Hepatocyte (in vitro differentiated cells): ENCODE measurements around the gene HOXD13.

Source experiments
- EZH2 ChIP-seq: fragments of 200-600 bp; sonication (generic); IDR thresholded peaks from 2 replicates; pipeline ENCODE4 v1.6.1; 2016; ENCODE audit warnings: antibody characterized with exemption, mild to moderate bottlenecking, borderline replicate concordance
- EZH2phosphoT487 ChIP-seq: fragments of 200-600 bp; sonication (generic); IDR thresholded peaks from one replicate; pipeline ENCODE4 v1.6.1; 2018; ENCODE audit warnings: antibody characterized with exemption, mild to moderate bottlenecking, low read depth, moderate library complexity; ENCODE audit not compliant: unreplicated experiment, severe bottlenecking
- TF ChIP-seq, protein P1 (sequence below): fragments of 200-600 bp; sonication (generic); IDR thresholded peaks from 2 replicates; pipeline ENCODE4 v1.5.1; 2016; ENCODE audit warnings: antibody characterized with exemption, mild to moderate bottlenecking; ENCODE audit not compliant: poor library complexity

DNA sequence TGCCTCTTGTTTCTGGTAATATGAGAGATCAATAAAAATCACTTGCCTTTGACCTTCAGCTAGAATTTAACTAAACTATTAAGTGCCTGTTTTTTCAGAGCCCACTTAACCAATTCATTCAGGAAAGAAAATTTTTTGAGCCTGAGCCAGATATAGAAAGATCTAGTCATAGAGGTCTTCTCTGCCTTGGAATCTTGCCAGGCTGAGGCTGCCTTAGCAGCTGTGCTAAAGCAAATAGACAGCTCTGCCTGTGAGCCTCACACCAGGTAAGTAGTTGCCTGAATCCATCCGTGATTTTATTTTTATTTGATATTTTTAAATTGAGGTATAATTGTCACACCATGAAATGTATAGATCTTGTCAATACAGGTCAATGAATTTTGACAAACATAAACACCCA lies 36.1 kb upstream of the HOXD13 start:
- no peak for TF ChIP-seq EZH2phosphoT487
- TF ChIP-seq, protein P1, sequence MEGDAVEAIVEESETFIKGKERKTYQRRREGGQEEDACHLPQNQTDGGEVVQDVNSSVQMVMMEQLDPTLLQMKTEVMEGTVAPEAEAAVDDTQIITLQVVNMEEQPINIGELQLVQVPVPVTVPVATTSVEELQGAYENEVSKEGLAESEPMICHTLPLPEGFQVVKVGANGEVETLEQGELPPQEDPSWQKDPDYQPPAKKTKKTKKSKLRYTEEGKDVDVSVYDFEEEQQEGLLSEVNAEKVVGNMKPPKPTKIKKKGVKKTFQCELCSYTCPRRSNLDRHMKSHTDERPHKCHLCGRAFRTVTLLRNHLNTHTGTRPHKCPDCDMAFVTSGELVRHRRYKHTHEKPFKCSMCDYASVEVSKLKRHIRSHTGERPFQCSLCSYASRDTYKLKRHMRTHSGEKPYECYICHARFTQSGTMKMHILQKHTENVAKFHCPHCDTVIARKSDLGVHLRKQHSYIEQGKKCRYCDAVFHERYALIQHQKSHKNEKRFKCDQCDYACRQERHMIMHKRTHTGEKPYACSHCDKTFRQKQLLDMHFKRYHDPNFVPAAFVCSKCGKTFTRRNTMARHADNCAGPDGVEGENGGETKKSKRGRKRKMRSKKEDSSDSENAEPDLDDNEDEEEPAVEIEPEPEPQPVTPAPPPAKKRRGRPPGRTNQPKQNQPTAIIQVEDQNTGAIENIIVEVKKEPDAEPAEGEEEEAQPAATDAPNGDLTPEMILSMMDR, result no peak
- TF ChIP-seq EZH2, result no peak
